Superior temporal gyrus (tissue), 1 donor: ENCODE measurements around the gene ANGPTL2.

Experiments
- DNase-seq: peaks from one replicate; pipeline ENCODE4 v3.0.0-alpha.2; 2016; ENCODE audit errors: extremely low spot score

ANGPTL2 gene

GRCh38 chr9:127096208-127096607 lies 26.2 kb downstream of the ANGPTL2 start:
- no peak for DNase-seq

GRCh38 chr9:127095411-127095810 lies 27.0 kb downstream of the ANGPTL2 start:
- no peak for DNase-seq

- no peak for DNase-seq
Measured at GRCh38 chr9:127093319-127094020, 29.0 kb downstream of the ANGPTL2 start.

GRCh38 chr9:127092041-127092608 lies 30.3 kb downstream of the ANGPTL2 start:
- no peak for DNase-seq

GRCh38 chr9:127091526-127091925 lies 30.9 kb downstream of the ANGPTL2 start:
- no peak for DNase-seq

GRCh38 chr9:127090341-127090985 lies 32.0 kb downstream of the ANGPTL2 start:
- no peak for DNase-seq

- no peak for DNase-seq
Measured at GRCh38 chr9:127089631-127090081, 32.8 kb downstream of the ANGPTL2 start.

GRCh38 chr9:127088724-127089615 lies 33.5 kb downstream of the ANGPTL2 start:
- no peak for DNase-seq

GRCh38 chr9:127087836-127088235 lies 34.6 kb downstream of the ANGPTL2 start:
- no peak for DNase-seq

- no peak for DNase-seq
Measured at GRCh38 chr9:127087411-127087810, 35.0 kb downstream of the ANGPTL2 start.

- DNase-seq, result no peak
Measured at GRCh38 chr9:127086771-127087170, 35.7 kb downstream of the ANGPTL2 start.

GRCh38 chr9:127085186-127085585 lies 37.2 kb downstream of the ANGPTL2 start:
- DNase-seq, result no peak

GRCh38 chr9:127084076-127085039 lies 38.1 kb downstream of the ANGPTL2 start:
- DNase-seq, result no peak

- DNase-seq, result no peak
Measured at GRCh38 chr9:127083138-127083980, 39.1 kb downstream of the ANGPTL2 start.

GRCh38 chr9:127081250-127082185 lies 40.9 kb downstream of the ANGPTL2 start:
- no peak for DNase-seq

- DNase-seq, result no peak
Measured at GRCh38 chr9:127079446-127080140, 42.8 kb downstream of the ANGPTL2 start.

GRCh38 chr9:127078988-127079387 lies 43.4 kb downstream of the ANGPTL2 start:
- no peak for DNase-seq

GRCh38 chr9:127078336-127078735 lies 44.1 kb downstream of the ANGPTL2 start:
- no peak for DNase-seq
